ENCODE results near the gene YWHAG.
"Not testable (repeated sequence)": the region's sequence is repeated elsewhere in the genome, so short reads cannot be mapped to it uniquely, and the experiment has no call there.

Gene YWHAG

DNA sequence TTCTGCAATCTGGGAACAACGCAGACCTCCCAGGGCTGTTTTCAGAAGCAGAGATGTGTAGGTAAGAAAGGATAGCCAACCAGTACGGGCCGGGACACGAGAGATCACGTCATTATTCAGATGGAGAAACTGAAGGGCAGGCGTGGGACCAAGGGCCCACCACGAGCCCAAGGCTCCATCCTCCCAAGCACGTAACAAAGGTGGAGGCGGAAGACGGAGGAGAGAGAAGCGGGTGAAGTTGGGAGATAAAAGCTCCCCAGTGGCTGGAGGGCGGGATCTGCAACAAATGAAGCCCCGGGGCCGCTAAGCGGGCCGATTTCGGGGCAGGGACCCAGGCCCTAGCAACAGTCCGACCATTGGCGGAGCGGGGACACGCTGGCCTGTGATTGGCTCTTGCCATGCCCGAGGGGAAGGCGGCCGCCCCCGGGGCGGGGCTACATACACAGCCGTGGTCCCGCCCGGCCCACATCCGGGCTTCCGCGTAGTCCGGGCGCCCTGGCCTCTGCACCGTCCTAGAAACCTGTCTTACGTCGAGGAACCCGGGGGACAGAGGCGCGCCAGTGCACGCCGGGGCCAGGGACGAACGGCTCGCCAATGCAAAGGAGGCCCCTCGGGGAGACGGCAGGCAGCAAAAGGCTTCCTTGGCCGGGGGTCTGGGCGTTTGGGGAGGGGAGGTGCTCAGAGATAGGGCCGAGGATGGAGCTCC is 40.9 kb downstream of the YWHAG start:
- FAIRE-seq = no peak

DNA sequence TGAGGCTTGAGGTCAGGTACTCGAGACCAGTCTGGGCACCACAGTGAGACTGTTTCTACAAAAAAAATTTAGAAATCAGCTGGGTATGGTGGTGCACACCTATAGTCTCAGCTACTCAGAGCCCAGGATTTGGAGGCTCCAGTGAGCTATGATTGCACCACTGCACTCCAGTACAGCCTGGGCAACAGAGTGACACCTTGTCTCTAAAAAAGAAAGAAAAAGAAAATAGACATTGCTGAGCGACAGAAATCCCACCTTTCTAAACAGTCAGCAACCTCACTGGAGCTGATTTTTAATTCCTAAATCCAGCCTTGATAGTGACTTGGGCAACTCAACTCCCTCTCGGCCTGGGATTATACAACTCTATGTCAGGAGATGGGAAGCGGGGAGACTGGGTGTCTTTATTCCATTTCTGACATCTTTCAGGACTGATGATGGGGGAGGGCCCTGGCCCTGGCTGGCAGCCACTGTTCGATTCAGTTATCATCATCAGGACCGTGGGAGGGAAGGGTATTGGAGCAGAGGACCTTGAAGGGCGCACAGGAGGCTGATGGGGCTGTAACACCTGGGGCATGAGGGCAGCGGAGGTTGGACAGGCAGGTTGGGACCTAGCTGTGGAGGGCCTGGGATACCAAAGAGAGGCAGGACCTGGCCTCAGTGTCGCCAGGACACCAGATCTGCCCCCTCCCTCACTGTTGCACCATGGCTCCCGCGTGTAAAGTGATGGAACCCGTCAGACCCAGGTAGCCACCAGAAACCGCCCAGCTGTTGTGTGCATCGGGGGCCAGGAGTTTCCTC is 41.6 kb downstream of the YWHAG start:
- no peak for FAIRE-seq

DNA sequence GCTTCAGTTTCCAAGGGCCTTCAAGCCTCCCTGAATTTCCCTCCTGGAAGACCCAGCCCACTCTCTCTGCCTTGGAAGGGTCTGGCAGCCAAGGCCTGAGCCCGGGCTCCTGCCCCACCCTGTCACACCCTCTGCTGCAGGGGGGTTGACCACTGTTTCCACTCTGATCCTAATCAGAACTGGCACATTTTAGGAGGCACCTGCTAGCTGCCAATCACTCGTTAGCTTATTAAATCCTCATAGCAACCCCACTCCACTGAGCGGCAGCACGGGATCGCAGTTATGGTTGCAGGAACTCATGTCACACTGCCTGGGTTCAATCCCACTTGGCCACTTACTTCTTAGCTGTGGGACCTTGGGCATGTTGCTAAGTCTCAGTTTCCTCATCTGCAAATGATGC is 43.4 kb downstream of the YWHAG start:
- no peak for FAIRE-seq

DNA sequence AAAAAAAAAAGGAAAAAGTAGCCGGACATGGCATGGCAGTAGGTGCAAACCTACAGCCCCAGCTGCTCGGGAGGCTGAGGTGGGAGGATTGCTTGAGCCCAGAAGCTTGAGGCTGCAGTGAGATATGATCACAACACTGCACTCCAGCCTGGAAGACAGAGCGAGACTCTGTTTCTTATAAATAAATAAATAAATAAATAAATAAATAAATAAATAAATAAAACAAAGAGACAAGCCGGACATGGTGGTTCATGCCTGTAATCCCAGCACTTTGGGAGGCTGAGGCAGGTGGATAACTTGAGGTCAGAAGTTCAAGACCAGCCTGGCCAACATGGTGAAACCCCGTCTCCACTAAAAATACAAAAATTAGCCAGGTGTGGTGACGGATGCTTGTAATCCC is 44.1 kb downstream of the YWHAG start:
- not testable (repeated sequence) for FAIRE-seq

DNA sequence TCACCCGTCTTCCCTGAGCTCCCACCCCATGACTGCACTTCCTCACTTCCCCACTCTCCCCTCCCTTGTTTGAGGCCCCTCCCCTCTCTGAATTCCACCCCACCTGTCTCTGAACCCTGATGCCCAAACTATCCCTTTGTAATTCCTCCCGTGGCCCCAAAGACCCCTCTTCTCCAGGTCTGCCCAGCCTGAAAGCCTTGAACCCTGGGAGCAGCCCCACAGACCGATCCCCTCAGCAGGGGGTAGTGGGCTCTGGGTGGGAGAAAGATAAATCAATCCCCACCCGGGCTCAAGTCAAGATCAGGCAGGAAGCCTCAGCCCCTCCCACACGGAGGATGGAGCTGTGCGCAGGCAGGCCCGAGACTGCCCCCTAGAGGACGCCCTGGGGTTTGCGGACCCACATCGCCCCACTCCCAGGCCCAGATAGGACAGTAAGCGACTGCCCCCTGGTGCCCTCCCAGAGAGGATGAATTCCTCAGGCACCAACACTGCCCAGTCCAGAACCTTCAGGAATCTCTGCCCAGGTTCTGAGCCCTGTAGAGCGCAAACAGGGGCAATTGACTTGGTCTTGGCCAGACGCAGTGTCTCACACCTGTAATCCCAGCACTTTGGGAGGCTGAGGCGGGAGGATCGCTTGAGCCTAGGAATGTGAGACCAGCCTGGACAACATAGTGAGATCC is 44.6 kb downstream of the YWHAG start:
- no peak for FAIRE-seq

DNA sequence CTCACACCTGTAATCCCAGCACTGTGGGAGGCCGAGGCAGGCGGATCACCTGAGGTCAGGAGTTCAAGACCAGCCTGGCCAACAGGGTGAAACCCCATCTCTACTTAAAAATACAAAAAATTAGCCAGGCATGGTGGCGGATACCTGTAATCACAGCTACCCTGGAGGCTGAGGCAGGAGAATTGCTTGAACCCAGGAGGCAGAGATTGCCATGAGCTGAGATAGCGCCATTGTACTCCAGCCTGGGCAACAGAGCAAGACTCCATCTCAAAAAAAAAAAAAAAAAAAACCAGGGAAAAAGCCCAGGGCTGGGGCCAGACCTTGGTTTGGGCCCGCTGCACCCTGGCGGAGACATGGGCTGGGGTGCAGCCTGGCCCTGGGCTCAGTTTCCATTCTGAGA is 47.0 kb downstream of the YWHAG start:
- not testable (repeated sequence) for FAIRE-seq

DNA sequence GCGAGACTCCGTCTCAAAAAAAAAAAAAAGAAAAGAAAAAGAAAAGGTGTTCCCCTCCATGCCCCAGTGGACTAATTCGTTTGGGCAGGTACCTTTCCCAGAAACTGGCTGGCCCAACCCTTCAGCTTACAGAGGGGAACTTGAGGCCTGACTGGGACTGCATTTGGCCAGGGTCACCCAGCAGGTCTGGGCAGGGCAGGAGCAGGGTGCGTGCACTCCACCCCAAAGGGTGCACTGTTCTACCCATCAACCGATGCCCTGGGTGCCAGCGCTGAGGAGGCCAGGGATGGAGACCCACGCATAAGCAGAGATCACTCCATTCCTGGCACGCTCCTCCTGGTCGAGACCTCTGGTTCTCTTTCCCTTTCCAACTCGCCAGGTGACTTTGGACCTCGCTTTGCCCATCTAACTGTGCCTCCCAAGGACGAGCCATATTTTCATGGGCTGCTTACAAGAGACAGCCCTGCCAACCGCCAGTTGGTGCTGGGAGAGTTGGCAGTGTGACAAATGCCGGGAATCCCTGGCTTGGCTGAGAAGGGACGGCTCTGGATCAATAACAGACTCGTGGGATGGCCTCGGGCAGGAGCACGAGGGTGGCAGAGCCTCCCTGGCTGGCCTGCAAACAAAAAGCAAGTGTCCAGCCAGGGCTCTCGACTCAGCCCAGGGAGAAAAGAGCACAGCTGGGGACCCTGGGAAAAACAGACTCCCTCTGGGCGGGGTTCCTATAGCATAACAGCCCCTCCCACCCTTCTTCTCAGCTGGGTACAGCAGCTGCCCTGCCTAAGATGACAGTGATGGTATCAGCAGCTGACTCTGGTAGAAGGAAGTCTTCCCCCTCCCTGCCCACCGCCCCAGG is 48.5 kb downstream of the YWHAG start:
- no peak for FAIRE-seq

DNA sequence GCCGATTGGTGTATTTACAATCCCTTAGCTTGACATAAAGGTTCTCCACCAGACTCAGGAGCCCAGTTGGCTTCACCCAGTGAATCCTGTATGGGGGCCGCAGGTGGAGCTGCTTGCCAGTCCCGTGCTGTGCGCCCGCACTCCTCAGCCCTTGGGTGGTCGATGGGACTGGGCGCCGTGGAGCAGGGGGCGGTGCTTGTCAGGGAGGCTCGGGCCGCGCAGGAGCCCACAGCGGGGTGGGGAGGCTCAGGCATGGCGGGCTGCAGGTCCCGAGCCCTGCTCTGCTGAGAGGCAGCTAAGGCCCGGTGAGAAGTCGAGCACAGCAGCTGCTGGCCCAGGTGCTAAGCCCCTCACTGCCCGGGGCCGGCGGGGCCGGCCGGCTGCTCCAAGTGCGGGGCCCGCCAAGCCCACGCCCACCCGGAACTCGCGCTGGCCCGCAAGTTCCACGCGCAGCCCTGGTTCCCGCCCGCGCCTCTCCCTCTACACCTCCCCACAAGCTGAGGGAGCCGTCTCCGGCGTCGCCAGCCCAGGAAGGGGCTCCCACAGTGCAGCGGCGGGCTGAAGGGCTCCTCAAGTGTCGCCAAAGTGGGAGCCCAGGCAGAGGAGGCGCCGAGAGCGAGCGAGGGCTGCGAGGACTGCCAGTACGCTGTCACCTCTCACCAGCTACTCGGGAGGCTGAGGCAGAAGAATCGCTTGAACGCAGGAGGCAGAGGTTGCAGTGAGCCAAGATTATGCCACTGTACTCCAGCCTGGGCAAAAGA is 49.3 kb downstream of the YWHAG start:
- not testable (repeated sequence) for FAIRE-seq

DNA sequence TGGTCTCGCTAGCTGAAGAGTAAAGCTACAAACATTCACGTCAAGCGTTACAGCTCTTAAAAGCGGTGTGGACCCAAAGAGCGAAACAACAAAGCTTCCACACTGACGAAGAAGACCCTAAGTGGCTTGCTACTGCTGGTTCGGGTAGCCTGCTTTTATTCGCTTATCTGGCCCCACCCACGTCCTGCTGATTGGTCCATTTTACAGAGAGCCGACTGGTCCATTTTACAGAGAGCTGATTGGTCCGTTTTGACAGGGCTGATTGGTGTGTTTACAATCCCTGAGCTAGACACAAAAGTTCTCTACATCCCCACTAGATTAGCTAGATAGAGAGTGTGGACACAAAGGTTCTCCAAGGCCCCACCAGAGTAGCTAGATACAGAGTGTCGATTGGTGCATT is 49.9 kb downstream of the YWHAG start:
- not testable (repeated sequence) for FAIRE-seq

DNA sequence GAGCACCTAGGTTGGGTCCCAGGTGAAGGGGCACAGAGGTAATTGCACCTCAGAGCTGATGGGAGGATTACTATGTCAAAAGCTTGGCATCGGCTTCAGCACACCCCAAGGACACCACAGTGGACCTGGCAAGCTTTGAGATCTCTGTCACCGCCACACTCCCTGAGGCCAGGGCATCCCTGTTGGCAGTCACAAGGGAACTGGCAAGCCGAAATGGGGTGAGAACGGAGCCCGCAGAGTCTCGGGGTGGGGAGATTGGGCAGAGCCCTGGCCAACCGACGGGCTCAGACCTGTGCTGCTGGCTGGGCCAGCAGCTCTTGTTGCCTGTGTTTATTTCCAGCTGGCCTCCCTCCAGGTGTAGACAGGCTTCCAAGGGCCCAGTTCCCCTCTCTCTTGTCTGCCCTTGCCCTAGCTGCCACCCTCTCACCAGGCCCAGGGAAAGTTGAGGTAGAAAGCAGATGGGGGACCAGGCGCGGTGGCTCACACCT is 53.9 kb downstream of the YWHAG start:
- no peak for FAIRE-seq

DNA sequence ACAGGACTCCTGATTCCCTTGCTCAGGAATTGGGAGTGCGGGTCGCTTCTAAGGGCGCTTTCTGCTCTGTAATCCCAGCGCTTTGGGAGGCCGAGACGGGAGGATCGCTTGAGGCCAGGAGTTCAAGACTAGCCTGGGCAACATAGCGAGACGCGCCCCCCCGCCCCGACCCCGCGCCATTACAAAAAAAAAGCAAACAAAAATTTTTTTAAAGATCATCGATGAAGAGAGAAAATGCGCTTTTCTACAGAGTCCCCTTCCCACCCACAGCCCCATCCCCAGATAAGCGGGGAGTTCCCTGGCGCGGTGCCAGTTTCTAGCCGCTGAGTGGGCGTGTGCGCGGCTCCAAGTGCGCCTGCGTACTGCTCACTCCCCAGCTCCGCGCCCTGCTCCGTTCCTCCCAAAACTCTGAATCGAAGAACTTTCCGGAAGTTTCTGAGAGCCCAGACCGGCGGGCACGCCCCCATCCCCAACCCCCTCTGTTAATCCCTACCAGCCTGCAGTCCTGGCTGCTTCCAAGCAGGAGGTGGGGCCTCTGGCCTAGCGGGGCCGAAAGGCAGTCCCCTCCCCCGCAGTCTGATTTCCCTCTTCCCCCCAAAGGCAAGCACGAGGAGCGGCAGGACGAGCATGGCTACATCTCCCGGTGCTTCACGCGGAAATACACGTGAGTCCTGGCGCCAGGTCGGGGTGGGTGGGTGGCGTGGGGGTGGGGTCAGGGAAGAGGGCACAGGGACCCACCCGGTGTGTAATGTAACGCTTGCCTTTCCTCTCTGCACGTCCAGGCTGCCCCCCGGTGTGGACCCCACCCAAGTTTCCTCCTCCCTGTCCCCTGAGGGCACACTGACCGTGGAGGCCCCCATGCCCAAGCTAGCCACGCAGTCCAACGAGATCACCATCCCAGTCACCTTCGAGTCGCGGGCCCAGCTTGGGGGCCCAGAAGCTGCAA is 55.3 kb downstream of the YWHAG start:
- FAIRE-seq = no peak

DNA sequence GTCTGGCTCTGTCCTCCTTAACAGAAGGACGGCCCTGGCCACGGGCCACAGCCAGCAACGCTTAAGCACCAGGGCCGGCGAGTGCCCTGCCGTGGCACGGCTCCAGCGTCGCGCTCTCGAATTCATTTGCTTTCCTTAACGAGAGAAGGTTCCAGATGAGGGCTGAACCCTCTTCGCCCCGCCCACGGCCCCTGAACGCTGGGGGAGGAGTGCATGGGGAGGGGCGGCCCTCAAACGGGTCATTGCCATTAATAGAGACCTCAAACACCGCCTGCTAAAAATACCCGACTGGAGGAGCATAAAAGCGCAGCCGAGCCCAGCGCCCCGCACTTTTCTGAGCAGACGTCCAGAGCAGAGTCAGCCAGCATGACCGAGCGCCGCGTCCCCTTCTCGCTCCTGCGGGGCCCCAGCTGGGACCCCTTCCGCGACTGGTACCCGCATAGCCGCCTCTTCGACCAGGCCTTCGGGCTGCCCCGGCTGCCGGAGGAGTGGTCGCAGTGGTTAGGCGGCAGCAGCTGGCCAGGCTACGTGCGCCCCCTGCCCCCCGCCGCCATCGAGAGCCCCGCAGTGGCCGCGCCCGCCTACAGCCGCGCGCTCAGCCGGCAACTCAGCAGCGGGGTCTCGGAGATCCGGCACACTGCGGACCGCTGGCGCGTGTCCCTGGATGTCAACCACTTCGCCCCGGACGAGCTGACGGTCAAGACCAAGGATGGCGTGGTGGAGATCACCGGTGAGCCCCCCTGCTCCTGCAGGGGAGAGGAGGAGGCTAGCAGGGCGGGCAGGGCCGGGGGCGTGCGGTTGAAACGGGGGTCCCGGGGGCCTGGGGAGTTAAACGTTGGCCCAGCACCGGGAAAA is 56.2 kb downstream of the YWHAG start, which contains the start of gene HSPB1:
TSS of gene HSPB1 (plus strand) at position 327 of the 855 bp plus-strand sequence. CDS start at position 367, 40 bp downstream.
- no peak for FAIRE-seq

DNA sequence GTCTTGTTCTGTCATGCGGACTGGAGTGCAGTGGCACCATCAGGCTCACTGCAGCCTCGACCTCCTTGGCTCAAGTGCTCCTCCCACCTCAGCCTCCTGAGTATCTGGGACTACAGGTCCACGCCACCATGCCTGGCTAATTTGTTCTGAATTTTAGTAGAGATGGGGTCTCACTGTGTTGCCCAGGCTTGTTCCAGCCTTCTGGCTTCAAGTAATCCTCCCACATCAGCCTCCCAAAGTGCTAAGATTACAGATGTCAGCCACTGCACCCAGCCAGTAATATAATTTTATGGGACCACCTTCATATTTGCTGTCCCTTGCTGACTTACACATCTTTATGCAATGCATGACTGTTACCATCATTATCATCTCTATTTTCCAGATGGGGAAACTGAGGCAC is 57.8 kb downstream of the YWHAG start:
- FAIRE-seq = no peak

DNA sequence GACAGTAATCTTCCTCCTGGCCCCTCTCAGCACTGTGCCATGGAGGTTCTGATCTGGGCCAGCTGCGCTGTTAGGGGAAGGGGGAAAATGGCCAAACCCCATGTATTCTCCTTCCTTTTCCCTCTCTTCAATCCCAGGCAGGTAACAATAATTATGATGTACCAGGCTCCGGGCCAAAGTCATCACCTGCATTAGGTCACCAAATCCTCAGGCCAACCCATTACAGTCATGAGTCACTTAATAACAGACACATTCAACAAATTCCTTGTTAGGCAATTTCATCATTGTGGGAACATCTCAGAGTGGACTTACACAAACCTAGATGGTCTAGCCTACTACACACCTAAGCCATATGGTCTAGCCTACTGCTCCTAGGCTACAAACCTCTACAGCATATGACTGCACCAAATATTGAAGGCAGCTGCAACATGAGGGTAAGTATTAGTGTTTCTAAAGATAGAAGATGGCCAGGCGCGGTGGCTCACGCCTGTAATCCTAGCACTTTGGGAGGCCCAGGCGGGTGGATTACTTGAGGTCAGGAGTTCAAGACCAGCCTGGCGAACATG is 58.5 kb downstream of the YWHAG start:
- FAIRE-seq = no peak

DNA sequence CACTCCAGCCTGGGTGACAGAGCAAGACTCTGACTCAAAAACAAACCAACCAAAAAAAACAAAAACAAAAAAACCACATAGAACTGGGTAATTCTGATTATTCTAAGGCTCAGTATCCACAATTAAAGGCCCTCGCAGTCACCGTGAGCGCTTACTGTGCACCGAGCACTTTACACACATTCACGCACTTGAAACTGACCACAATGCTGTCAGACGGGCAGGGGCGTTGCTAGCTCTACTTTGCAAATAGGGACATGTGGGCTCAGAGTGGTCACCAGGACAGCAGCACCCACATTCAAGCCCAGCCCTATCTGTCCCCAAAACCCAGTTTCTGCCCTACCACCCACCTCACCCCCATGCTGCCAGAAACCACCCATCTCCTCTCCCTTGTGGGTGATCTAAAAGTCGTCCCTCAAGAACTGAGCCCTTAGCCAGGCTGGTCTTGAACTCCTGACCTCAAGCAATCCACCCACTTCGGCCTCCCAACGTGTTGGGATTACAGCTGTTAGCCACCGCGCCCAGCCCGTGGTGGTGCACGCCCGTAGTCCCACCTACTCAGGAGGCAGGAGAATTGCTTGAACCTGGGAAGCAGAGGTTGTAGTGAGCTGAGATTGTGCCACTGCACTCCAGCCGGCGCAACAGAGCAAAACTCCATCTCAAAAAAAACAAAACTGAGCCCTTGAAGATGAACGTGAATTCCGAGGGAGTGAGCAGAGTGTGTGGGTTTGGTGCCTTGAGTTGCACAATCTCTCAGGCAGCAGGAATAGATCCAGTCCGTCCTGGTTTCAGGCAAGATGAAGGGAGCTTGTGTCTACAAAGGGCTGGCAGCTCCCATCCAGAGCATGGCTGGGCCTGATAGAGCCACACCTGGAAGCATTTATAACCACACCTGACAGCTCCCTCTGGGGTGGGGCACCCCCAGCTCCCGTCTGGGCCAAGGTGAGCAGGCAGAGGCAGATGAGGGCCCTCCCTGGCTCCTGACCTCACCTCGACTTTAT is 61.7 kb downstream of the YWHAG start:
- no peak for FAIRE-seq

DNA sequence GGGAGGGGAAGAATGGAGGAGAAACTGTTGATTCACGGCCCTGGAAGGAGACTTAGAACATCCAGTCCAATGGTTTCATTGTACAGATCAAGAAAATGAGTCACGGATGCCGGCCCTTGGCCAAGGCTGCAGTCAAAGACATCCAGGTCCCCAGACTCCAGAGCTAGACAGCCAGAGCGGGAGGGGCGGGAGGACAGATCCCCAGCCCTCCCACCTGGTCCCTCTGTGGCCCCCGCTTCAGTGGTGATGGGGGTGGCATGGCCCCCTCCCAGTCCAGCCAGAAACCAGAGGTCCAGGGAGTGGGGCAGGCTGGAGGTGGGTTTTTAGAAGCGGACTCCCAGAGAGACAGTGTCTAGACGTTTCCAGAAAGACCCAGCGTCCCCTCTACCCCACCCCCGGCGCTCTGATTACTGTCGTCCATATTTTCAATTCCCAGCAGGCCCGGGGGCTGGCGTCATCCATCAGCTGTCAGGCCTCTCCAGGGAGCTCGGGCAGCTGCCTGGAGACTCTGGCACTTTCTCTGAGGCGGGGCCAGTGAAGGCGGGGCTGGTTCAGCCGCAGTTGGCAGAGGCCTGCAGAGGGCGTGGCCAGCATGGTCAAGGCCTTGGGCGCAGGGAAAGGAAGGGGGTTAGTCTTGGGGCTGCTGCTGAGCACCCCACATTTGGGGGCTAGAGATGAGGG is 64.3 kb downstream of the YWHAG start:
- FAIRE-seq = no peak

DNA sequence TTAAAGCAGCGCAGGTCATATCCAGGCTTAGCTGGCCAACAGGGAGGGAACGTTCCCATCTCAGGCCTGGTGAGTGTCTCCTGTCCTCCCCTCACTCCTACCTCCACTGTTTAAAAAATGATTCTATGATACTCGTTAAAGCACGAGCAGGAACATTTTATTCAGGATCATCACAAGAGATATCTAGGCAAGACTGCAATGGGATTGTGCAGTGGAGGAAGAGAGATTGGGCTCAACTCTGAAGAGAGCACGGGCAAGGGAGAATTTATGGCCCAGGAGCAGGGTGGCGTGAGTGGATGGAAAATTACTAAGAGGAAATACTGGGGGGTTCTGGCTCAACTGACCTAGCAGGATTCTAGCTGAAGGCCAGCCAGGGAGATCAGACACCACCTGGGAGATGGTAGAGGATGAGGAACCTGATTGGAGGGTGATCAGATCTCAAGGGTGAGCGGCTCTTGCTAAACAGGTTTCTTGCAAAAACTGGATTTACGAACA is 65.3 kb downstream of the YWHAG start:
- no peak for FAIRE-seq
